Coronary artery (tissue), 2 donors: Measurements from ENCODE around the gene PCNX2.
A peak's percentile ranks its signal among the peaks of the same experiment; 100 is the strongest.

Experiments
- DNase-seq: peaks from one replicate; pipeline ENCODE4 v3.0.0-alpha.2; 2017; ENCODE audit warnings: low spot score
- H3K27ac ChIP-seq, 2 donors: fragments of 200-600 bp; sonication (generic); one replicate each; pipeline ENCODE4 v1.5.1; 2016 to 2019
- H3K4me3 ChIP-seq: fragments of 200-600 bp; sonication (generic); 2 replicates; pipeline ENCODE4 v1.5.1; 2016; ENCODE audit warnings: mild to moderate bottlenecking, moderate library complexity
- CTCF ChIP-seq: fragments of 200-600 bp; sonication (generic); IDR thresholded peaks from one replicate; pipeline ENCODE4 v1.5.1; 2019; ENCODE audit warnings: antibody characterized with exemption

PCNX2 gene

GRCh38 chr1:233315718-233316301, 20.3 kb upstream of the PCNX2 start:
- TF ChIP-seq CTCF, result no peak
- Histone ChIP-seq H3K4me3 (no peak overlapping the region), H3K27ac (no peak overlapping the region)
- no peak for DNase-seq

GRCh38 chr1:233313434-233314155, 18.1 kb upstream of the PCNX2 start:
- DNase-seq, result no peak
- Histone ChIP-seq H3K4me3 (no peak overlapping the region), H3K27ac (no peak overlapping the region)
- TF ChIP-seq CTCF, result no peak

- H3K4me3 ChIP-seq, result no peak overlapping the region
- peak; percentile 54 for TF ChIP-seq CTCF
- no peak overlapping the region for H3K27ac ChIP-seq
- no peak for DNase-seq
These were observed 9.1 kb upstream of the PCNX2 start for GRCh38 chr1:233304489-233305102.

GRCh38 chr1:233300326-233300725, 4.8 kb upstream of the PCNX2 start:
- TF ChIP-seq CTCF, result no peak
- no peak overlapping the region for H3K27ac ChIP-seq
- DNase-seq, result no peak
- H3K4me3 ChIP-seq, result no peak overlapping the region

GRCh38 chr1:233299450-233299849, 3.9 kb upstream of the PCNX2 start:
- DNase-seq, result no peak
- H3K4me3 ChIP-seq, result no peak overlapping the region
- H3K27ac ChIP-seq, result no peak overlapping the region
- TF ChIP-seq CTCF, result no peak

- no peak for DNase-seq
These were observed 424 bp upstream of the PCNX2 start for GRCh38 chr1:233295975-233296322.

More at GRCh38 chr1:233295975-233296322, 424 bp upstream of the PCNX2 start:
- TF ChIP-seq CTCF, result no peak
- H3K27ac ChIP-seq, result no peak overlapping the region
- H3K4me3 ChIP-seq, result no peak overlapping the region
